Immature natural killer cell (primary cell): ENCODE measurements around the gene ARMS2. TPM values are rescaled to one million over a fixed set of nuclear protein-coding genes. Genes with fewer than 3 reads are reported as not detected.

Experiments
- DNase-seq, 3 donors: peaks; one replicate each; pipeline ENCODE4 v3.0.0; 2022; ENCODE audit warnings: mixed read lengths in 1 of 3
- H3K27ac Mint-ChIP-seq, 6 donors: one replicate each; pipeline ENCODE4 v1.8.0; 2020; ENCODE audit warnings: mixed read lengths in 6 of 6, mild to moderate bottlenecking in 5 of 6, inconsistent platforms in 4 of 6, moderate library complexity in 3 of 6
- H3K27me3 Mint-ChIP-seq, 3 donors: one replicate each; pipeline ENCODE4 v1.8.0; 2020 to 2021; ENCODE audit warnings: low read depth in 3 of 3, mild to moderate bottlenecking in 3 of 3, mixed read lengths in 3 of 3, moderate library complexity in 3 of 3, inconsistent platforms in 1 of 3
- H3K36me3 Mint-ChIP-seq, 3 donors: one replicate each; pipeline ENCODE4 v1.8.0; 2020; ENCODE audit warnings: mixed read lengths in 3 of 3, inconsistent platforms in 2 of 3, mild to moderate bottlenecking in 2 of 3
- H3K4me1 Mint-ChIP-seq, 2 donors: one replicate each; pipeline ENCODE4 v1.8.0; 2020; ENCODE audit warnings: inconsistent platforms in 2 of 2, mild to moderate bottlenecking in 2 of 2, mixed read lengths in 2 of 2, moderate library complexity in 1 of 2
- H3K4me3 Mint-ChIP-seq, 5 donors: one replicate each; pipeline ENCODE4 v1.8.0; 2020; ENCODE audit warnings: mild to moderate bottlenecking in 5 of 5, mixed read lengths in 5 of 5, inconsistent platforms in 3 of 5, moderate library complexity in 3 of 5
- H3K9me3 Mint-ChIP-seq, 6 donors: one replicate each; pipeline ENCODE4 v1.8.0; 2020; ENCODE audit warnings: mild to moderate bottlenecking in 6 of 6, mixed read lengths in 6 of 6, inconsistent platforms in 4 of 6, moderate library complexity in 3 of 6
- polyA plus RNA-seq, 3 donors: library from polyadenylated mRNA; unstranded; fragments of 300-500 nt; fragmentation: Illumina TruSeq; gene quantifications; one replicate each; pipeline ENCODE4 v1.2.3, GENCODE V29; 2021

ARMS2 gene
- polyA plus RNA-seq, result not detected

- Mint-ChIP-seq H3K27ac (no peak within 1 kb of the TSS), H3K36me3 (no peaks in the 10 kb centered on the region), H3K9me3 (no peaks in the 10 kb centered on the region), H3K4me1 (peaks cover 0 to 1% of the 10 kb centered on the region in 2 donors), H3K4me3 (no peak within 1 kb of the TSS), H3K27me3 (peaks cover 0 to 13% (median 8%) of the 10 kb centered on the region in 3 donors)
- DNase-seq, result no peak
Observed at GRCh38 chr10:122454603-122455080, at the start of gene ARMS2. Gene ARMS2, plus strand, starts transcription at chr10:122454653. Its CDS starts 75 bp downstream, at chr10:122454728.

- no peak for DNase-seq
- Mint-ChIP-seq H3K36me3 (peaks cover 21 to 37% (median 26%) of the 10 kb centered on the region in 3 donors), H3K27ac (peak overlapping the region; percentile 43 to 86 (median 81)), H3K27me3 (no peaks in the 10 kb centered on the region), H3K4me1 (peaks cover 31 to 60% of the 10 kb centered on the region in 2 donors), H3K9me3 (no peaks in the 10 kb centered on the region), H3K4me3 (peak overlapping the region in 4 of 5 donors; percentile 12 to 67 (median 33))
Observed at GRCh38 chr10:122407375-122408125, 46.9 kb upstream of the ARMS2 start.

- no peak overlapping the region for H3K27ac Mint-ChIP-seq
- peaks cover 34 to 64% (median 49%) of the 10 kb centered on the region in 3 donors for H3K36me3 Mint-ChIP-seq
- no peak overlapping the region for H3K4me3 Mint-ChIP-seq
- H3K27me3 Mint-ChIP-seq, result no peaks in the 10 kb centered on the region
- H3K9me3 Mint-ChIP-seq, result no peaks in the 10 kb centered on the region
- H3K4me1 Mint-ChIP-seq, result peaks cover 45 to 58% of the 10 kb centered on the region in 2 donors
- no peak for DNase-seq
Observed at GRCh38 chr10:122413327-122413726, 41.1 kb upstream of the ARMS2 start.

DNA sequence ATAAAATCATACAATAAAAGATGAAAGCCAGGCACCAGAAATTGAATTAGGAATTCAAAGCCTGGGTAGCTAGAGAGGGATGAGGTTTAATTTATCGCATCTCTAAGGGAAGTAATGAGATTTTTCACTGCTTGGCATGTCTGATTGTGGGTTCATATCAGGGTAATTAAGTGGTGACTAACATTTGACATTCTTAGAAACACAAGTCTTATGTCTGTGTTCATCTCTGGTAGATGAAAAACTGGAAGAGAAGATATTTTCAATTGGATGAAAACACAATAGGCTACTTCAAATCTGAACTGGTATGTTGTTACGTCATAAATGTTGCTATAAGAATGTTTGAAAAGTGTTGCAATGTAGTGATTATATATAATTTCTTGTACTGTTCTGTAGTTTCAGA is 36.8 kb upstream of the ARMS2 start:
- peaks cover 77 to 88% of the 10 kb centered on the region in 2 donors for H3K4me1 Mint-ChIP-seq
- H3K9me3 Mint-ChIP-seq, result no peaks in the 10 kb centered on the region
- peak overlapping the region; percentile 52 to 82 (median 71) for H3K4me3 Mint-ChIP-seq
- H3K27me3 Mint-ChIP-seq, result no peaks in the 10 kb centered on the region
- DNase-seq, result no peak
- peak overlapping the region; percentile 86 to 94 (median 90) for H3K27ac Mint-ChIP-seq
- peaks cover 29 to 57% (median 49%) of the 10 kb centered on the region in 3 donors for H3K36me3 Mint-ChIP-seq

DNA sequence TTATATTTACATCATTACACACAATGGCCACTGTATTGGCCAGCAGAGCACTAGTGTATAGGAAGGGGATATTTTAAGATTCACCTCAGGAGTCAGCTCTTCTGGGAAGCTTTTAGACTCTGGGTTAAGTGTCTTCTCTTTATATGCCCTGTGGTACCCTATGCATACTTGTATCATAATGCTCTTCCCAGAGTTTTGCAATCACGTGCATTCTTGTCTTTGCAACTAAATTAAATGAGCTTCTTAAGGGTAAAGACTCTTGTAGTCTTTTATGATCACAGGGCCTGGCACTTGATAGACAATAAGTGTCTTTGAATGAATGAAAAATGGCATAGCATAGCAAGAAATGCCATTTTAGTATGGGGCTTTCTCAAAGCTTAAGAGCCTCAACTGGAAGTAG is 35.4 kb upstream of the ARMS2 start:
- Mint-ChIP-seq H3K9me3 (no peaks in the 10 kb centered on the region), H3K27me3 (no peaks in the 10 kb centered on the region), H3K27ac (peak overlapping the region in 5 of 6 donors; percentile 21 to 77 (median 64)), H3K4me1 (peaks cover 87 to 98% of the 10 kb centered on the region in 2 donors), H3K4me3 (peak overlapping the region in 4 of 5 donors; percentile 6 to 45 (median 28)), H3K36me3 (peaks cover 21 to 48% (median 45%) of the 10 kb centered on the region in 3 donors)
- no peak for DNase-seq

DNA sequence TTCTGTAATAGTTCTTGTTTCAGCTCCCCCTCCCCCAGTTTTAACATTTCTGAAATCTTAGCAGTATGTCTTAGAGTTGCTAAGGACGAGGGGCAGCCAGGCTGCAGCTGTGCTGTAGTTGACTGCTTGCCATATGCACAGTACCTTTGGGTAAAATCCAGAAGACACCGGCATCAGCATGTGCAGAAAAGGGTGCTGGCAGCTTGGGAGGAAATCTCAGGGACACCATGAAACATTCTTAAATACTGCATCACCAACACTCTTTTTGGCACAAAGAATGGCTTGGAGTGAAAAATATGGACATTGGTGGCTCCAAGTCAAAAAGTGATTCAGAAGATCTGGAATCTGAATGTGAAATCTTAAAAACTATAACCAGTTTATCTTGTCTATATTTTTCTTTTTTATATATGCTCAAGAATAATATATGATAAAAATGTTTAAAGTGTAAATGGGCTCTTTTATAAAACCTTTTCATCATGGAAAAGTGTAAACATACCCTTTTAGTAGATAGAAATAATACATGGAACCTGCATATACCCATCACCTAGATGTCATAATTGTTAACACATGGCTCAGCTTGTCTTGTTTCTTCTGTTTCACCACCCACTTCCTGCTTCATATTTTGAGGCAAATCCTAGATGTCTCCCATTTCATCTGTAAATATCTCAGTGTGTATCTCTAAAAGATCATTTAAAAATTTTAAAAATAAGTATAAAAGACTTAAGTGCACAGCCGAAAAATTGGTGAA is 34.4 kb upstream of the ARMS2 start:
- Mint-ChIP-seq H3K27ac (peak overlapping the region; percentile 77 to 98 (median 93)), H3K36me3 (peaks cover 18 to 44% (median 42%) of the 10 kb centered on the region in 3 donors), H3K27me3 (no peaks in the 10 kb centered on the region), H3K9me3 (no peaks in the 10 kb centered on the region), H3K4me1 (peaks cover 93 to 100% of the 10 kb centered on the region in 2 donors), H3K4me3 (peak overlapping the region; percentile 49 to 80 (median 73))
- DNase-seq, result no peak

DNA sequence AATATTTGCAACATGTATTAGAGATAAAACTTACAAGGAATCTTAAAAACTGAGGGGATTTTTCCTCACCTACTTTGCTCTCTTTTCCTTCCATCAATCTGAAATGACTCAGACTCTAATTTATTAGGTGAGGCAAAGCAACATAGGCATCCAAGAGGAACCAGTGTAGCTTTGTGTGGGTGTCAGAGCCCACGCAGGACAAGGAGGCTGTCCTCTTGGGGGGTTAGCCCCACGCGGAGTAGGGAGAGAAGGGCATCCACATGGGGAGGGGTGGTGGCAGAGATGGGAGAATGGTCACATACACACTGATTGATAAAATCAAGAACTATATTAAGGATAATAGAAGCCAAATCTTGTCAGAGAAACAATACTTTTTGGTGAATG is 33.8 kb upstream of the ARMS2 start:
- H3K4me1 Mint-ChIP-seq, result peaks cover 92 to 98% of the 10 kb centered on the region in 2 donors
- no peak for DNase-seq
- H3K36me3 Mint-ChIP-seq, result peaks cover 18 to 40% (median 38%) of the 10 kb centered on the region in 3 donors
- H3K4me3 Mint-ChIP-seq, result peak overlapping the region; percentile 49 to 80 (median 73)
- peak overlapping the region; percentile 77 to 98 (median 93) for H3K27ac Mint-ChIP-seq
- H3K9me3 Mint-ChIP-seq, result no peaks in the 10 kb centered on the region
- no peaks in the 10 kb centered on the region for H3K27me3 Mint-ChIP-seq

DNA sequence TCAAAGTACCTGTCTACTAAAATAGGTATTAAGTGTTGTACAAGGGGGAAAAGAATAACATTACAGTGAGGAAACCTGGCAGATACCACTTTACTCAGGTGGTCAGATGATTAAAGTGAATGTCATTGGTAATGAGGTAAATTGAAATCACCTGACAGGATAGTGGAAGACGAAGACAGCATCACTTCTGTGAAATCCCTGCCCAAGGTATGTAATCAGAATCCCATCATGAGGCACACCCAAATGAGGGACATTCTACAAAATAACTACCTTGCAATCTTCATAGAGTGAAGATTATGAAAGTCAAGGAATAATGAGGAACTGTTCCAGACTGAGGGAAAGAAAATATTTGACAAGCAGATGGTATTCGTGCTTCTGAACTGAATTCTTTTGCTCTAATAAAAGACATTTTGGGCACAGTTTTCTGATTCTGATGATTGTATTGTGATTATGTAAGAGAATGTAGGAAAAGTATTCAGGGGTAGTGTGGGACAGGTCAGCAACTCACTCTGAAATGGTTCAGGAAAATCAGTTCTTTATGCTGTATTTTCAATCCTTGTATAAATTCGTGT is 33.3 kb upstream of the ARMS2 start:
- peak overlapping the region; percentile 49 to 80 (median 73) for H3K4me3 Mint-ChIP-seq
- peaks cover 13 to 38% (median 37%) of the 10 kb centered on the region in 3 donors for H3K36me3 Mint-ChIP-seq
- no peak for DNase-seq
- H3K27me3 Mint-ChIP-seq, result no peaks in the 10 kb centered on the region
- peak overlapping the region; percentile 77 to 98 (median 93) for H3K27ac Mint-ChIP-seq
- H3K4me1 Mint-ChIP-seq, result peaks cover 92 to 98% of the 10 kb centered on the region in 2 donors
- H3K9me3 Mint-ChIP-seq, result no peaks in the 10 kb centered on the region

DNA sequence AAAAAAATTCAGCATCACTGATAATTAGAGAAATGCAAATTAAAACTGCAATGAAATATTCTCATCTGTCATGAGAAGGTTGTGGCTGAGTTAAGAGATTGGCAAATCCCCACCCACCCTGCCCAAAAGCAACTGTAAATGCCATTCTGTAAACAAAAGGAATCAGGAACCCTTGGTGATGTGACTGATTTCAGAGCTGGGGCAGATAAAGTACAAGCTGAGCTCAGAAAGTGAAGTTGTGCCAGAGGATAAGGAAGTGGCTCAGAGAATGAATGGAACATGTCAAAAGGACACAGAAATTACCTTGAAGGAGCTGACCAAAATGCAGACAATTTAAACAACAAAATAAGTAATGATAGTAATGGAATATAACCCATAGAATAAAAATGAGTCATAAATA is 32.7 kb upstream of the ARMS2 start:
- H3K27me3 Mint-ChIP-seq, result no peaks in the 10 kb centered on the region
- H3K9me3 Mint-ChIP-seq, result no peaks in the 10 kb centered on the region
- DNase-seq, result no peak
- H3K36me3 Mint-ChIP-seq, result peaks cover 10 to 37% (median 35%) of the 10 kb centered on the region in 3 donors
- peaks cover 88 to 98% of the 10 kb centered on the region in 2 donors for H3K4me1 Mint-ChIP-seq
- peak overlapping the region; percentile 52 to 92 (median 80) for H3K4me3 Mint-ChIP-seq
- peak overlapping the region; percentile 77 to 98 (median 94) for H3K27ac Mint-ChIP-seq

DNA sequence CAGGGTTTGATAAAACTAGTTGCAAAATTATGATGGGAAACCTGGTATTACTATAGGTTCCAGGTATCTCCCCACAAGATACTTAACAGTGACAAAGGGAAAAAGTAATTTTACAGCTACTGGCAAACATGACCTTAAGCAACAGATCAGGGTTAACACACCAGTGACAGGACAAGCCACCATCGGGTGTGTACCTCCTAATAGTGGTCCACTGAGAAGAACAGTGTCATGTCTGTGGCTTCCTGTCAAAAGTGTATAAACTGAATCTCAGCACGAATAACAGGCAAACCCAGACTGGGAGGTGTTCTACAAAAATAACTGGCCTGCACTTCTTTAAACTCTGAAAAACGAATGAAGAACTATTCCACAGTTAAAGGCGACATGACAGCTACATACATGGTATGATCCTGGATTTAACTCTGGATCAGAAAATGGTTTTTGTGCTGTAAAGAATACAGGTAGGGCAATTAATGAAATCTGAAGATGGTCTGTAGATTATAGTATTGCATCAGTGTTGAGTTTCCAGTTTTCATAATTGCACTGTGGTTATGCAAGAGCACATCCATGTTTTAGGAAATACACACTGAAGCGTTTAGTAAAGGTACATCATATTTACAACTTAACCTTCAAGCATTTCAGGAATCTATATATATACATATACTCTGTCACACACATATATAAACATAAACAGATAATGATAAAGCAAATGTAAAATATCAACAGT is 32.0 kb upstream of the ARMS2 start:
- H3K36me3 Mint-ChIP-seq, result peaks cover 17 to 39% (median 31%) of the 10 kb centered on the region in 3 donors
- DNase-seq, result peak; percentile 67 to 74 (median 70)
- no peaks in the 10 kb centered on the region for H3K27me3 Mint-ChIP-seq
- H3K4me1 Mint-ChIP-seq, result peaks cover 88 to 98% of the 10 kb centered on the region in 2 donors
- peak overlapping the region; percentile 77 to 92 (median 80) for H3K4me3 Mint-ChIP-seq
- H3K27ac Mint-ChIP-seq, result peak overlapping the region; percentile 77 to 98 (median 94)
- no peaks in the 10 kb centered on the region for H3K9me3 Mint-ChIP-seq

- Mint-ChIP-seq H3K36me3 (peaks cover 10 to 30% (median 28%) of the 10 kb centered on the region in 3 donors), H3K27ac (peak overlapping the region; percentile 76 to 98 (median 92)), H3K27me3 (no peaks in the 10 kb centered on the region), H3K4me1 (peaks cover 82 to 91% of the 10 kb centered on the region in 2 donors), H3K9me3 (no peaks in the 10 kb centered on the region), H3K4me3 (peak overlapping the region; percentile 70 to 92 (median 77))
- no peak for DNase-seq
Observed at GRCh38 chr10:122424059-122424458, 30.4 kb upstream of the ARMS2 start.

DNA sequence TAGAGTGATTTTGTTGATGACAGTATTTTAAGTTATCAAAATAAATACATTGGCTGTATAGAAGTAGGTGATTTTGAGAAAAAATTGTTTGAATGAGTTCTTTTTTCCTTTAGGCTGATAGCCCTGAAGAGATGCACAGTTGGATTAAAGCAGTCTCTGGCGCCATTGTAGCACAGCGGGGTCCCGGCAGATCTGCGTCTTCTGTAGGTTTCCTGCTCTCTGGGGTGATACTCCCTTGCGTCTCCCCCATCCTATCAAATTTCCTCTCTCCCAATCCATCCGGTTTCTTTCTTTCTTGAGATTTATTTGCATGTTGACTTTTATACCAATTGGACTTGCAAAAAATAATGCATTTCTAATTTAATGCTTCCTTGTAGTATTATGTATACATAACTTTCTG is 27.6 kb upstream of the ARMS2 start:
- Mint-ChIP-seq H3K36me3 (peaks cover 19 to 42% (median 32%) of the 10 kb centered on the region in 3 donors), H3K27me3 (no peaks in the 10 kb centered on the region), H3K4me3 (peak overlapping the region; percentile 14 to 51 (median 30)), H3K4me1 (peaks cover 59 to 63% of the 10 kb centered on the region in 2 donors), H3K27ac (peak overlapping the region; percentile 20 to 88 (median 83)), H3K9me3 (no peaks in the 10 kb centered on the region)
- DNase-seq, result no peak

DNA sequence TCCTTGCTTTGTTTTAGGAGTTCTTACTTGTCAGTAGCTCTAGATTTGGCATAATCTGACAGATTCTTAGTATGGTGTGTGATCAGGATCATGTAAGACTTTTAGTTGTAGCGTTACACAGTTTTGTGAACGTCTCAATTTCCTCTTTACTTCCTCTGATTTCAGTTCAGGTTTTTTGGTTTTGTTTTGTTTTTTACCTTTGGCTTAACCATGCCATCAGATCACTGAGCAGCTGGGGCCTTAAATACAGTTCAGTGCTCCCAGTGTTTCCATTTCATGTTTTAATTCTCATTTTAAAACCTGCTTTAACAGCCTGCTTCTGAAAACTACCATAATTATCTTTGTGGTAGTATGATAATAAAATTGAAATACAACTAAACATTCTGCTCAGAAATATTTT is 27.2 kb upstream of the ARMS2 start:
- DNase-seq, result no peak
- H3K4me1 Mint-ChIP-seq, result peaks cover 55 to 61% of the 10 kb centered on the region in 2 donors

More for the DNA sequence above, 27.2 kb upstream of the ARMS2 start:
- Mint-ChIP-seq H3K27me3 (no peaks in the 10 kb centered on the region), H3K4me3 (peak overlapping the region; percentile 14 to 51 (median 30)), H3K27ac (peak overlapping the region; percentile 20 to 88 (median 83)), H3K36me3 (peaks cover 20 to 45% (median 32%) of the 10 kb centered on the region in 3 donors), H3K9me3 (no peaks in the 10 kb centered on the region)
